Measurements from ENCODE around the gene BRD1.

Gene BRD1

DNA sequence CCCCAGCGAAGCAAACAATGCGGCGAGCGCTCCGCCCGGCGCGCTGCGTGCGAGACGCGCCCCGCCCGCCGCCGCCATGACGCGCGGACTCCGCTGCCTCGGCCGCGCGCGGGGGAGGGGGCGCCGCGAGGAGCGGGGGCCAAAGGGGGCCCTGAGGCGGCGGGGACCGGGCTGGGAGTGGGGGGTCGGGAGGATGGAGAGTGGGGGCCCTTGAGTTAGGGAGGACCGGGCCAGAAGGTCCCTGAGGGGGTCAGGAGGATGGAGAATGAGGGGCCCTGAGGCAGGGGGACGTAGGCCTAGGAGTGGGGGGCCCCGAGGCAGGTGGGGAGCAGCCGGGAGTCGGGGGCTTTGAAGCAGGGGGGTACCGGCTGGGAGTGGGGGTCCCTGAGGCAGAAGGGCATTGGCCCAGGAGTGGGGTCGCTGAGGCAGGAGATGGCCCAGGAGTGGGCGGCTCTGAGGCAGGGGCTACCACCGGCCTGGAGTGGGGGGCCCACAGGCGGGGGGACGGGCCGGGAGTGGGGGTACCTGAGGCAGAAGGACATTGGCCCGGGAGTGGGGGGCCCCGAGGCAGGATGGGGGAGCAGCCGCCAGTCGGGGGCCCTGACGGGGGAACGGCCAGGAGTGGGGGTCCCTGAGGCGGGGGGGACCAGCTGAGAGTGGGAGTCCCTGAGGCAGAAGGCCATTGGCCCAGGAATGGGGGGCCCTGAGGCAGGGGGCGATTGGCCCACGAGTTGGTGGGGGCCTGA, at the start of gene BRD1:
Gene BRD1 (minus strand): TSS at position 21 of the 746 bp plus-strand sequence. CDS start 3,556 bp downstream, outside the sequence.
- in situ Hi-C loops (cut with HindIII; ENCODE audit: low sequenced_read_pairs): no loop called here

DNA sequence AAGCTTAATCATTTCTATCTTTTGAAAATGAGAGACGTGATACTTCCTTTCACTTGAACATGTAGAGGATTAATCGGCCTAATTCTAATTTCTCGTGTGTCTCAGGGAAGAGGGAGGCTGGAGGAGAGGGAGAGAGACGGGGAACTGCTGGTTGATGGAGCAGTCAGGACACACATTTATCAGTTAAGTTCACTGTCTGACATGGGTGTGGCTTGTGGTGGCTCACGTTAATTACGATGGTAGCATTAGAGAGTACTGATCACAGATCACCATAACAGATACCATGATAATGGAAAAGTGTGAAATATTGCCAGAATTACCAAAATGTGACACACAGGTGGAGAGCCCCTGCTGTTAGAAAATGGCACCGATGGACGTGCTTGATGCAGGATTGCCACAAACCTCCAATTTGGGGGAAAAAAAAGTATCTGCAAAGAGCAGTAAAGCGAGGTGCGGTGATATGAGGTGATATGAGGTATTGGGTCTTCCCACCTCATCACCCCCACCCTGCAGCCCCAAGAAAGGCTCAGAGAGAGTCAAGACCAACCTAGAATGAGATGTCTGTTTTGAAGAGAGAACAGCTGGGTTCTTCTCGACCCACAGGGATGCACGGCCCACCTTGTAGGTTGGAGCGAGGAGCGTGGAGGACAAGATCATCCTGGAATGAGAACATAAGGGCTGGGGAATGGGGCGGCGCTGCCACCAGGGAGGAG, 45.7 kb upstream of the BRD1 start:
- in situ Hi-C loops (cut with HindIII; ENCODE audit: low sequenced_read_pairs): loop anchor here (5.0 kb wide), 2 partner anchors 49 to 76 kb away; no protein-coding TSS in a partner anchor

DNA sequence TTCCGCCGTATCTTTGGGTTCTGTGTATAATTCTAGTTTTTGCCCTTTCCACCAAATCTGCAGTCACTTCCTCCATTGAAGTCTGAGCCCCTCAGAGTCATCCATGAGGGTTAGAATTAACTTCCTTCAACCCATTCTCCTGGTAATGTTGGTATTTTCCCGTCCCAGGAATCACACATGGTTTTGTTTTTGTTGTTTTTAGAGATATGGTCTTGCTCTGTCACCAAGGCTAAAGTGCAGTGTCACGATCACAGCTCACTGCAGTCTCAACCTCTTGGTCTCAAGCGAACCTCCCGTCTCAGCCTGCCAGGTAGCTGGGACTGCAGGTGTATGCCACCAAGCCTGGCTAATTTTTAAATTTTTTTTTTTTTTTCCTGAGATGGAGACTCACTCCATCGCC, 44.7 kb upstream of the BRD1 start:
- in situ Hi-C loops (cut with HindIII; ENCODE audit: low sequenced_read_pairs): loop anchor here (5.0 kb wide), 2 partner anchors 50 to 75 kb away; no protein-coding TSS in a partner anchor

DNA sequence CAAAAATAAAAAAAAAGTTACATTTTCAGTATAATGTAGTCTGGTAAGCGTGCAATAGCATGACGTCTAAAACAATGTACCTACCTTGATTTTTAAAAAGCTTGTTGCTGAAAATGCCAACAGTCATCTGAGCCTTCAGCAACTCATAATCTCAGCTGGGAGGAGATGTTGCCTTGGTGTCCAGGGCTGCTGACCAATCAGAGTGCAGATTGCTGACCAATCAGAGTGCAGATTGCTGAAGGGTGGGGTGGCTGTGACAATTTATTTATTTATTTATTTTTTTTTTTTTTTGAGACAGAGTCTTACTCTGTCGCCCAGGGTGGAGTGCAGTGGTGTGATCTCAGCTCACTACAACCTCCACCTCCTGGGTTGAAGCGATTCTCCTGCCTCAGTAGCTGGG, 43.8 kb upstream of the BRD1 start:
- in situ Hi-C loops (cut with HindIII; ENCODE audit: low sequenced_read_pairs): loop anchor here (5.0 kb wide), 2 partner anchors 51 to 74 kb away; no protein-coding TSS in a partner anchor

DNA sequence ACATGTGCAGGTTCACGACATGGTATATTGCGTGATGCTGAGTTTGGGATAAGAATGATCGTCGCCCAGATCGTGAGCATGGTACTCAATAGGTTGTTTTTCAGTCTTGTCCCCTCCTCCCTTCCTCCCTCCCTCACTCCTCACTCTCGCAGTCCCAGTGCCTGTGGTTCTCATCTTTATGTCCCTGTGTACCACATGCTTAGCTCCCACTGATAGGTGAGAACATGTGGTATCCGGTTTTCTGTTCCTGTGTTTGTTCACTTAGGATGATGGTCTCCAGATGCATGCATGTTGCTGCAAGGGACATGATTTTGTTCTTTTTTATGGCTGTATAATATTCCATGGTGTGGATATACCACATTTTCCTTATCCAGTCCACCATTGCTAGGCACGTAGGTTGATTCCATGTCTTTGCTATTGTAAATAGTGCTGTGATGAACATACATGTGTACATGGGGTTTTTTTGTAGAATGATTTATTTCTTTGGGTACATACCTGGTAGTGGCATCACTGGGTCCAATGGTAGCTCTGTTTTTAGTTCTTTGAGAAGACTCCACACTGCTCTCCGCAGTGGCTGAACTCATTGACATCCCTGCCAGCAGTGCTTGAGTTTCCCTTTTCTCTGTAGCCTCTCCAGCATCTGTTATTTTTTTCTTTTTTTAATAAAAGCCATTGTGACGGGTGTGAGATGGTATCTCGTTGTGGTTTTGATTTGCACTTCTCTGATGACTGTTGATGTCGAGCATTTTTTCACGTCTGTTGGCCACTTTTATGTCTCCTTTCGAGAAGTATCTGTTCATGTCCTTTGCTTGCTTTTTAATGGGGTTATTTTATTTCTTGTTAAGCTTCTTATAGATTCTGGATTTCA, 42.4 kb upstream of the BRD1 start:
- in situ Hi-C loops (cut with HindIII; ENCODE audit: low sequenced_read_pairs): loop anchor here (5.0 kb wide), 2 partner anchors 52 to 73 kb away; no protein-coding TSS in a partner anchor

DNA sequence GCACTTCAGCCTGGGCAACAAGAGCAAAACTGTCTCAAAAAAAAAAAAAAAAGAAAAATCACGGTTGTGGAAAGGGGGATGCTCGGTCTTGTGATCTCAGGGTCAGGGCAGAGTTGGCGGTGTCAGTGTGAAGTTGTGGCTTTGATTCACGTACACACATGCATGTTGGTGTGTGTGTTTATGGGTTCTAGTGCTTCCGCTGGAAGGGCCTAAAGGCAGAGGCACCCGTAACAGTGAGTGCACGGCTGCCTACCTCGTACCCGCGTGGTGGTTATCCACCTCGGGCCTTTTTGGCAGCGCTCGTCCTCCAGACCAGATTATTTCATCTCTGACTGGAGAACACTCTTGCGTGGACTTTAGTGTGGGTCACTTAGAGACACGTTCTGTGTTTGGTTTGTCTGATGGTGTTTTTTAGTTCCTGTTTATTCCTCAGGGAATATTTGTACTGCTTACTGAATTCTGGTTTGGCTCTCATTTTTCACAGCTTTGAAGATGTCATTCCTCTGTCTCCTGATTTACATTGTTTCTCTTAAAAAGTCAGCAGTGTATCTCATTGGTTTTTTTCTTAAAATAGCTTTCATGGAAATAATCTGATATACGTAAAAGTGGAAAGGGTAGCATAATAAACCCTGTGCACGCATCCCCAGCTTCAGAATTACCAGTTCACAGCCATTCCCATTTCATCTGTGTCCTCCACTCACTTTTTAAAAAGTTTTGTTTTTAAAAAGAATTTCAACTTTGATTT, 41.6 kb upstream of the BRD1 start:
- in situ Hi-C loops (cut with HindIII; ENCODE audit: low sequenced_read_pairs): no loop called here

DNA sequence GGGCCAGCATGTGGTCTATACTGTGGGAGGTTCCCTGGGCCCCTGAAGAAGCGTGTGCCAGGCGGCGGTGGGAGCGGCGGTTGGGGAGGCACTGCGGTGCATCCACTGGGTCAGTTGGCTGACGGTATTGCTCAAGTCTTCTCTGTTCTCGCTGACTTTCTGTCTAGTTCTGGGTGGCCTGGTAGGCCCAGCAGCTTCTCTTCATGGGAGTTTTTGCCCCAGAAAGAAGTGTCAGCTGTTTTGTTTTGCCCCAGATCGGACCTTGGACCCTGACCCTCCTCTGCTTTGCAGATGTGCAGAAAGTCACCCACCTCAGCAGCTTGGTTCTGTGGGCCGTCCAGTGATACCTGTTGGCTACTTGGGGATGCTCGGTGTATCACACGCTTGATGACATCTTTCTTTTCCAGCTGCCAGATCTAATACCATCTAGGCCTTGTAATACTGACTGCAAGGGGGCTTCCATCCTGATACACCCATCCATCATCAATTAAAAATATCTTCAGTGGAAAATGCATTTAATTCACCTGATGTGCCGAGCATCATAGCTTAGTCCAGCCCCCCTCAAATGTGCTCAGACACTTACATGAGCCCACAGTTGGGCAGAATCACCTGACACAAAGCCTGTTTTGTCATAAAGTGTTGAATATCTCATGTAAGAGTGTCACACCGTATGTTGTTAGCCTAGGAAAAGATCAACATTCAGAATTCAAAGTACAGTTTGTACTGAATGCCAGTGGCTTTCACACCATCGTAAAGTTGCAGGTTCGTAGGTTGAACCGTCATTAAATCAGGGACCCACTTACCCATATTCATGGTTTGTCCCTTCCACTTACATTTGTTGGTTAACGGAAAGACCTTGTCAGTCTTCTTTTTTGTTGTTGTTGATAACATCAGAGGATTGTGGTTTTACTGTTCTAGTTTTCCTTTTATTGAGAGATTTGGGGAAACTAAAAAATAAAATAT, 39.9 kb upstream of the BRD1 start:
- in situ Hi-C loops (cut with HindIII; ENCODE audit: low sequenced_read_pairs): no loop called here

DNA sequence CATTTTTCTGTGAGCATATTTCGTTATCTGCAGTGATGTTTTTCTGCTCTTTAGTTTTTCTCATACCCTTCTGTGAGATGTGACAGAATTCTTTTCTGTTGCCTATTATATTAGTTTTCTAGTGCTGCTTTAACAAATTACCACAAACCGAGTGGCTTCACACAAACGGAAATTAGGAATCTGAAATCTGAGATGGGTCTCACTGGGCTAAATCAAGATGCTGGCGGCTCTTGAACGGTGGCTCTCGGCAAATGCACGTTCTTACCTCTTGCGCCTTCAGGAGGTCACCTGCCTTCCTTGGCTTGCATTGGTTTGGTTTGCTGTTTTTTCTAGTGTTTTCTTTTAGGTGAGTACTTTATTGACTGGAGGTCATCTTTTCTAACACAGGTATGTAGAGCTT, 39.0 kb upstream of the BRD1 start:
- in situ Hi-C loops (cut with HindIII; ENCODE audit: low sequenced_read_pairs): no loop called here

DNA sequence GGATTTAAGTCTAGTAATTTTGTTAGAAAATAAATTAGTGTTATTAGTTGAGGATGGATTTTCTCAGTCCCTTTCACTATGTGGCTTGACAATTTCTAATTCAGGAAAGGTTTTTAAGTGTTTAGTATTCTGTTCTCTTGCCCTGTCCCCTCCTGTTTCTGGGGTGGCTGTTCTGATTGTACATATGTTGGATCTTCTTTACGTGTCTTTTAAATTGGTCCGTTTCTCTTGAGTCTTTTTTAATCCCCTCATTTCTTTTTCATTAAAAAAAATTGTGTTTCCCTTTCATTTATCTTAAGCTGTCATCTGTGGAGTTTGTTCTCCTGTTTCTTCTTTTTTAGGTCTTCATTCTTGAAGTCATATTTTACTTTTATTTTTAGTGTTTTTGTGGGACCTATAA, 38.5 kb upstream of the BRD1 start:
- in situ Hi-C loops (cut with HindIII; ENCODE audit: low sequenced_read_pairs): no loop called here

DNA sequence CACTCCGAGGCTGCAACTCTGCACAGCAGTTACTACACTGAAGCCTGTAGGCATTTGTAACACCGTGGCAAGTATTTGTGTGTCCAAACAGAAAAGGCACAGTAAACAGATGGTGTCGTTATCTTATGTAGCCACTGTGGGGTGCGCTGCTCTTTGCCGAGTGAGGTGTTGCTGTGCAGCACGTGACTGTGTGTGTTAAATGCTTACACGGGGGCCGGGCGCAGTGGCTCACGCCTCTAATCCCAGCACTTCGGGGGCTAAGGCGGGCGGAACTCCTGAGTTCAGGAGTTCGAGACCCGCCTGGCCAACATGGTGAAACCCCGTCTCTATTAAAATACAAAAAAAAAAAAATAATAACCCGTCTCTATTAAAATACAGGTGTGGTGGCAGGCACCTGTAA, 37.5 kb upstream of the BRD1 start:
- in situ Hi-C loops (cut with HindIII; ENCODE audit: low sequenced_read_pairs): no loop called here

DNA sequence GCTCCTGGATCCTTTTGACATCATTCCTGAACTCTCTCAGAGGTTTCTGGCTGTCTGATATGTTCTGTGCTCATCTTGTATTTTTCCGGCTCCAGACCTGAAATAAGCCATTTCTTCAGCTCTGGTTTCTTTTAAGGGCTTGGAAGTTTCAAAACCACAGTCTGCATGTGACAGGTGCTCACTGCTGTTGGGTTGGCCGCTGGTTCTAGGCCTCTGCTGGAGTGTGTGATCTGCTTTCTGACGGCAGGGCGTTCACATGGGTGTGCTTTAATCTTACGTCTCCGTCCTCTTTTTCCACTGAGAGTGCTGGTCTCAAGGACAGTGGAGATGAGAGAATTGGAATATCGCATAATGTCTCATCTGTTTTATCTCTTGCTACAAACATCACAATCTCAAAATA, 36.3 kb upstream of the BRD1 start:
- in situ Hi-C loops (cut with HindIII; ENCODE audit: low sequenced_read_pairs): no loop called here

DNA sequence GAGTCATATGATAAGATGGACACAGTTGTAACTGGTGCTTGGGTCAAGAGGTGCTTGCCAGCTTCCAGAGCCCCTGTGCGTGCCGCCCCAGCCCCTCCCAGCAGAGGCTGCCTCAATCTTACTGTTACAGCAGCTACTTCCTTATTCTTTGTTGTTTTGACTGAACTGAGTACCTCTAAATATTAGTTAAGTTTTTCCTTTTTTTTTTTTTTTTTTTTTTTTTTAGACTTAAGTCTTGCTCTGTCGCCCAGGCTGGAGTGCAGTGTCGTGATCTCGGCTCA, 34.8 kb upstream of the BRD1 start:
- in situ Hi-C loops (cut with HindIII; ENCODE audit: low sequenced_read_pairs): no loop called here

DNA sequence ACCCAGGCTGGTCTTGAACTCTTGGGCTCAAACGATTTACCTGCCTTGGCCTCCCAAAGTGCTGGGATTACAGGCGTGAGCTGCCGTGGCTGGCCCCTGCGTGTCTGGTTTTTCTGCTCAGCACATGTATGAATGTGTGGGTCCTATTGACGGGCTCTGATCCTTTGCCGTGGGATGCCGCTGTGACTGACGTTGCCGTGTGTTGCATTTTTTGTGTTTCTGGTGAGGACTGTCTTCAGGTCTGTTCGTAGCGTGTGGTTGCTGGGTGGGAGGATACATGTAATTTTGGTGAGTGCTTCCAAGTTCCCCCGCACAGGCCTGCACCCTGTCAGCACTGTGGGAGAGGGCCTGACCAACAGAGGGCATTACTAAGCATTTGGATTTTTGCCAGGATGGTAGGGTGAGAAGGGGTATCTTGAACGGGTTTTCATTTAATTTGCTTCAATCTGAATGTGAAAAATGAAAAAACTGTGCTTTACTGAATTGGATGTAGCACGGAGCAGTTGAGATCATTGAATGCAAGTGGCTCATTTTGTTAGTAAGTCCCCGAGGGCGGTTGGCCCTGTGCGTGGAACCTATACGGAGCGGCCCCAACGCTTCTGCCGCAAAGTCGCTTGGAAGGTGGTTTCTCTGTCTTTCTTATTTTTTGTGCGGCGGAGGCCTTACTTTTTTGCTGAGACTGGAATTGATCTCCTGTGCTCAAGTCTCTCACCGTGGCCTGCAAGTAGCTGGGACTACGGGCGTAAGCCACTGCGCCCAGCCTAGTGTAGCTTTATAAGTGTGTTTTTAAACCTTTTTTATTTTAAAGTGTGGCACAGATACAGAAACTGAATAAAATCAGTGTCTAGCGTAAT, 34.2 kb upstream of the BRD1 start:
- in situ Hi-C loops (cut with HindIII; ENCODE audit: low sequenced_read_pairs): no loop called here

DNA sequence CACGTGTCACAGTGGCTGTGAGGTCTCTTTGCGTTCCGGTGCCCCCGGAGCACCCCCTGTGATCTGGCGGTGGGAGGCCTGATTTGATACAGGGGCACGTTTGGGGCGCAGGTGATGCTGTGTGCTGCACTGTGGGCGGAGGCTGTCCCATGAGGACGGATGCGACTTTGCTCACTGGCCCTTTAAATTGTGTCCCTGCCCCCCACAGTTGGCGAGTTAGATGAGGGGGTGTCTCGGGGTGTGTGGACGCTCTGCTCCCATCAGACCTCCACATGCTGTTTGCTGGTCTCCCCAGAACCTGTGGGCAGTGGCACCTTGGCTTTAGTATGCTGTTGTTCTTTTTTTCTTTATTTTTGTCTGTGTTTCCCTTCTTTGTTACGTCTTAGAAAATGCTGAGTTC, 31.2 kb upstream of the BRD1 start:
- in situ Hi-C loops (cut with HindIII; ENCODE audit: low sequenced_read_pairs): no loop called here

DNA sequence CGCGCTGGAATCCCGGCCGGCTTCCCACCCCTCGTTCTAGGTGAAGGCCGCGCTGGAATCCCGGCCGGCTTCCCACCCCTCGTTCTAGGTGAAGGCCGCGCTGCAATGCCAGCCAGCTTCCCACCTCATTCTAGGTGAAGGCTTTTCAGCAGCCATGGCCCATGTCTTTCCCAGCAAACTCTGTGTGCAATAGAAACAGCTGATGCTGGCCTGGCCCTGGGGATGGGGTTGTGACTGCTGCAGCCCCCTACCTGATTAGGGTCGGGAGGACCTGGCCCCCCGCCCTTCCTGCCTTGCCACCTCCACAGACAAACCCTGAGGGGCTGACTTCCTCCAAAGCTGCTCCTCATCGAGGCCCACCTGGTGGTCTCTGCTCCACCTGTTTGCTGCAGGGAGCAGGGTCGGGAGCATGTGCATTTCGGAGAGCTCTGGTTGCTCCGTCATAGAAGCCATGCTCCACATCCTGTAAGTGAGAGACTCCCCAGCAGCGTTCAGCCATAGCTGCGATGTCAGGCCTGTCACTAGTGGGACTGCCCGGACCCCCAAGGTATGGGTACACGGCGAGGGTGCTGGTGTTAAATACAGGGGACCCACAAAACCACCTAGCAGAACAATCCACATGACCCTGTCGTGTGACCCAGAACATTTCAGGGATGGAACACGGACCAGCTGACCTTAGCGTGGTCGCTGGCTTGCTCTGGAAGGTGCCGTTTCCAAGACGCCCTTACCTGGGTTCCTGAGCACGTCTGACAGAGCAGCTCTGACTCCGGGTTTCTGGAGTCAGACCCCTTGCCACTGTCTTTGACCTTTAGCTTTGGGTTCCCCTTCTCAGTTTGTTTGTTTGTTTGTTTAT, 29.3 kb upstream of the BRD1 start:
- in situ Hi-C loops (cut with HindIII; ENCODE audit: low sequenced_read_pairs): no loop called here

DNA sequence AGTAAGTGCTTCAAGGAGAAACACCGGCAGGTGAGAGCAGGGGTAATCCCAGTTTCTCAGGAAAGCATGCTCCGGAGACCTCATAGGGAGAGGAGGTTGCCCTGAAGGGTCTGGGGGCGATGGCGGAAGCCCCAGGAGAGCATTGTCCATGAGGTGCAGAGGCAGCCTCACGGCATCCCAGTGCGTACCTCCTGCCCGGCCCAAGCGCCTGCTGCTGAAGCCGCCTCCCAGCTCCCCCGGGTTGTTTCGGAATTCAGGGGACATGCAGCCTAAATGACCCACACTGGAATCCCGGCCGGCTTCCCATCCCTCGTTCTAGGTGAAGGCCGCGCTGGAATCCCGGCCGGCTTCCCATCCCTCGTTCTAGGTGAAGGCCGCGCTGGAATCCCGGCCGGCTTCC, 28.7 kb upstream of the BRD1 start:
- in situ Hi-C loops (cut with HindIII; ENCODE audit: low sequenced_read_pairs): no loop called here

DNA sequence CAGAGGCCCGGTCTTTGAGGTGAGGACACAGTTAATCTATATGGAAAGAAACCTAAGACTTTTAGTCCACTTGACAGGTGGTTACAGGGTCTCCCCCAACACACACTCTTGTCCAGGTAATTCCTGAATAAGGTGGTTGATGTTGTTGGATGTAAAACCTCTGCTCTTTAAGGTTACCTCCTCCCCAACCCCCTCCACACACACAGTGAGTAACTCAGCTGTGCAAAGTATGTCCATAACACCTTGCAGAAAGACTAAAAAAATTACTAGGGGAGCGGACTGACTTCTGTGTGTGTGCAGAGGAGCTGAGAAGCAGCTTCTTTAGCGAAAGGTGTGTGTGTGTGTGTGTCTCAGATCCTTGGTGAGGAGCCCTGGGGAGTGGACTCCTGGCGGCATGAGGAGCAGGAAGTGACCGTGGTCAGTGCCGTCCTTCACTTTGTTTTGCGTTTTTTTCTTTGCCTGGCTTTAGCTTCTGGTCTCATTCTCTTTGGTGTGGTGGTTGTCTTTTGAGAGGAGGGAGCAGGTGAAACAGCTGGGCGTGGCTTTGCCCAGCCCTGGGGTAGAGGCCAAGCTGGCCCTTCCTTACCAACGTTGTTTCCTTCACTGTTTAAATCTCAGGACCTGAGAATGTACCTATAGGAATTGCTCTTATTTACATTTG, 27.7 kb upstream of the BRD1 start:
- in situ Hi-C loops (cut with HindIII; ENCODE audit: low sequenced_read_pairs): no loop called here

Measured in endothelial cell of hepatic sinusoid (primary cell).